Measurements from ENCODE around the gene CREB3L2.

- TF ChIP-seq POLR2A (IDR thresholded peaks at IDR 0.05): no peak
- no peak for TF ChIP-seq CTCF (IDR thresholded peaks at IDR 0.05)
Measured at GRCh38 chr7:137987968-137988367, 13.9 kb downstream of the CREB3L2 start.
